GM12864 (cell line): Measurements from ENCODE around the gene SCN4B.

Experiments used
- DNase-seq: peaks from one replicate; pipeline ENCODE4 v3.0.0-alpha.2; 2011; ENCODE audit warnings: low read depth
- H3K4me3 ChIP-seq: 2 replicates; pipeline ENCODE4 v1.5.1; 2011; ENCODE audit warnings: mild to moderate bottlenecking, low read depth, low read length, control low read depth
- CTCF ChIP-seq: IDR thresholded peaks from 2 replicates; pipeline ENCODE4 v1.5.1; 2011; ENCODE audit warnings: low read depth, mild to moderate bottlenecking, moderate library complexity, low read length, control low read depth, inconsistent platforms; ENCODE audit errors: missing control alignments

The SCN4B gene

GRCh38 chr11:118098996-118099837 is 53.4 kb downstream of the SCN4B start:
- no peak for TF ChIP-seq CTCF
- H3K4me3 ChIP-seq: no peak overlapping the region
- DNase-seq: no peak

- TF ChIP-seq CTCF: no peak
These were observed 56.7 kb downstream of the SCN4B start for GRCh38 chr11:118095967-118096367.

GRCh38 chr11:118095493-118095892 is 57.1 kb downstream of the SCN4B start:
- no peak for TF ChIP-seq CTCF
- H3K4me3 ChIP-seq: no peak overlapping the region
- no peak for DNase-seq

More at GRCh38 chr11:118095967-118096367, 56.7 kb downstream of the SCN4B start:
- no peak overlapping the region for H3K4me3 ChIP-seq
- DNase-seq: no peak

- H3K4me3 ChIP-seq: no peak overlapping the region
- no peak for TF ChIP-seq CTCF
These were observed 59.6 kb downstream of the SCN4B start for GRCh38 chr11:118092907-118093571.

GRCh38 chr11:118091690-118092089 is 60.9 kb downstream of the SCN4B start:
- DNase-seq: no peak
- TF ChIP-seq CTCF: no peak
- no peak overlapping the region for H3K4me3 ChIP-seq

More at GRCh38 chr11:118092907-118093571, 59.6 kb downstream of the SCN4B start:
- DNase-seq: no peak

- DNase-seq: no peak
- TF ChIP-seq CTCF: no peak
- H3K4me3 ChIP-seq: no peak overlapping the region
These were observed 62.0 kb downstream of the SCN4B start for GRCh38 chr11:118090545-118091162.
